Measurements from ENCODE around the gene IQCE.

Gene IQCE

DNA sequence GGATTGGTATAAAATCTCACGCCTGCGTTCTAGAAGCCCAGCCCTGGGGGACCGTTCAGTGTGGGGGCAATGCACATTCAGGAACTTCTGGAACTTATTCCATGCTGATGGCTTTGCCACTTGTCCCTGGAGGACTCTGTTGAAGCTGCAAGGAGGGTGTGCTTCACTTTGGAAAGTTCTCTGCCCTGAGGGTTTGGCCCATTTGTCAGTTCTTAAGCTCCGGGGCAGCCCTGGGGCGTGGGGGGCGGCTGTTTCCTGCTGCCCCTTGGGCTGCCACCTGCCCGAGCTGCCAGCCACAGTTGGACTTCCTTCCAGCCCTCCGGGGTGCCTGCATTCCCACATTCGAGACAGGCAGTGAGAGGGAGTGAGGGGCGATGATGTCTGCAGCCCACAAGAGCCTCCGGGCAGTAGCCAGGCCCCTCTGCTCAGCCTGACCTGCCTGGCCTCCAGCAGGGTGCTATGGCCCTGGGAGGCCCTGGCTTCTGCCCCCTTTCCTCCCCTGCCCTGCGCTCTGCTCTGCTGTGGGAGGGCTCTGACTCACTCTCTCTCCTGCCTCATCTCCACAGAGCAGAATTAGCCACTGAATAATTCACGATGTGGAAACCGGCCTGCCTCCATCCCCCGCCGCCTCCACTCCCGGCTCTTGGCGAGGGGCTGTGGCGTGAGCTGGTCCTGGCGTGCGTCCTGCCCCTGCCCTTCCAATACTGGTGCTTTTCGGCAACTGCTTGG, 74.9 kb downstream of the IQCE start:
- TF ChIP-seq TARDBP (IDR thresholded peaks at IDR 0.05) (no peak), ARNT (IDR thresholded peaks at IDR 0.05) (no peak), SP1 (IDR thresholded peaks at IDR 0.05) (no peak)
- DNase-seq (ENCODE audit: extremely low spot score) = no peak
- ChIA-PET CTCF (no interaction called here), POLR2A (interaction anchor here (0.6 to 1.2 kb wide), 2 partner anchors 9 to 11 kb away, joined by 3 to 4 read pairs; no protein-coding TSS in a partner anchor)

- no peak for DNase-seq (ENCODE audit: extremely low spot score)
- ChIA-PET POLR2A (no interaction called here), CTCF (no interaction called here)
- TF ChIP-seq FOXA1 (IDR thresholded peaks at IDR 0.05) = no peak
These were observed 75.7 kb downstream of the IQCE start for GRCh38 chr7:2634267-2635145.

DNA sequence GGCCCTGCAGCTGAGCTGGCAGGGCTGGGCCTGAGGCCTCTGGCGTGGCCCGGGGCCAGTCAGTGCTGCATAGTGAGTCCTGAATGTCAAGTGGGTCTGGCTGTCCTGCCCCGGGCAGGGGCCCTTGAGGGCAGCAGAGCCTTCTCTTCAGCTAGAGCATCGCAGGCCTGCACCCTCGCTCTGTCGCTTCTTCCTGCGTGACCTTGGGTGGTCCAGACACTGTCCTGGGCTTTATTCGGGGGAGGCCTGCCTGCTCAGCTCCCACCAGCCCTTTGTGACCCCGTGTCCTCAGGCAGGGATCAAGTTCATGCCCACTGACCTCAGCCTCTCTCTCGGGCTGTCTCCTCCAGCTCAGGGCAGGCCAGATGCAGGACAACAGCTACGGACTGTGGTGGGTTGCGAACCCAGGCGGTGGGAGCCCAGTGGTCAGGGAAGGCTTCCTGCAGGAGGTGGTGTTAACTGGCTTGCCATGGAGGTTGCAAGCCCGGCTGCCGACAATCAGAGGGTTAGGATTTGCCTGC, 76.4 kb downstream of the IQCE start:
- no peak for DNase-seq (ENCODE audit: extremely low spot score)
- ChIA-PET CTCF (no interaction called here), POLR2A (no interaction called here)
- TF ChIP-seq FOXM1 (IDR thresholded peaks at IDR 0.05; ENCODE audit: borderline replicate concordance) = no peak
- no peak for TF ChIP-seq PKNOX1 (IDR thresholded peaks at IDR 0.05)
- no peak for TF ChIP-seq SP1 (IDR thresholded peaks at IDR 0.05)

GRCh38 chr7:2635810-2636701, 77.3 kb downstream of the IQCE start:
- DNase-seq (ENCODE audit: extremely low spot score) = no peak
- POLR2A ChIA-PET = no interaction called here
- CTCF ChIA-PET = no interaction called here
- TF ChIP-seq LEF1 (IDR thresholded peaks at IDR 0.05; ENCODE audit: borderline replicate concordance) (no peak), FOXK2 (IDR thresholded peaks at IDR 0.05) (no peak), FOXA1 (IDR thresholded peaks at IDR 0.05) (no peak), NFRKB (IDR thresholded peaks at IDR 0.05) (no peak), ARNT (IDR thresholded peaks at IDR 0.05) (no peak), BHLHE40 (IDR thresholded peaks at IDR 0.05; ENCODE audit: borderline replicate concordance) (no peak), ZNF384 (IDR thresholded peaks at IDR 0.05) (no peak), FOXM1 (IDR thresholded peaks at IDR 0.05; ENCODE audit: borderline replicate concordance) (no peak), ELF4 (IDR thresholded peaks at IDR 0.05) (no peak), SP1 (IDR thresholded peaks at IDR 0.05) (no peak), SUZ12 (IDR thresholded peaks at IDR 0.05) (no peak), HDGF (IDR thresholded peaks at IDR 0.05; ENCODE audit: borderline replicate concordance) (no peak)

- CTCF ChIA-PET = no interaction called here
- TF ChIP-seq BHLHE40 (IDR thresholded peaks at IDR 0.05; ENCODE audit: borderline replicate concordance) (no peak), TARDBP (IDR thresholded peaks at IDR 0.05) (no peak), FOXK2 (IDR thresholded peaks at IDR 0.05) (no peak), FOXM1 (IDR thresholded peaks at IDR 0.05; ENCODE audit: borderline replicate concordance) (no peak), SP1 (IDR thresholded peaks at IDR 0.05) (no peak), HDGF (IDR thresholded peaks at IDR 0.05; ENCODE audit: borderline replicate concordance) (no peak), LEF1 (IDR thresholded peaks at IDR 0.05; ENCODE audit: borderline replicate concordance) (no peak)
- POLR2A ChIA-PET = no interaction called here
- no peak for DNase-seq (ENCODE audit: extremely low spot score)
These were observed 78.3 kb downstream of the IQCE start for GRCh38 chr7:2637066-2637471.

DNA sequence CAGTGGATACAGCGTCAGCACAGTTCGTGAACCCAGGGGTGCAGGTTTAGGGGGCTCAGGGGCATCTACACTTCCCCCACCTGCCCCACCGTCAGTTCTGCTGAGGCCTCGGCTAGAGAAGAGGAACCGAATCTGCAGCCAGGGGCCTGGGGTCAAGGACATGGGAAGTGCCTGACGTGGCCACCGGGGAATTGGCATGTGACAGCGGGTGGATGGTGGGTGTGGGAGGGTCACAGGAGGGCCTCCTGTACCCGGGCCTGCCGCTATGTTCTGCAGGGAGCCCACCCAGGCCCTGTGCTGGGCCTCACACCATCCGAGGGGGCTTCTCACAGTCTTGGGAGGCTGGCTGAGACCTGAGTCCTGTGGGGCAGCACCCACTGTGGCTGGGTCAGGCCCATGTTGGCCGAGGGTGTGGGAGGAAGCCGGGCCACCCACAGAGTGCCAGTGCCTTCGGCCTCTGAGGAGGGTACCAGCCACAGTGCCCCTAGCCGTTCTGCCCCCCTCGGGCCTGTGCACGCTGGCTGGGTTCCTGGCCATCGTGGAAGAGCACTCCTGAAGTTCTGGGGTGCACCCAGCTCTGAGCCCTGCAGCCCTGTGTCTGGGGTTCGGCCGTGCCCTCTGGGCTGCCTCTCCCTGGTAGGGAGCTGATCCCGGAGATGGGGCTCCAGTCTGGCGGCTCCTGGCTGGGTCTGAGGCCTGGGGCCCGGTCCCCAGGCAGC, 78.9 kb downstream of the IQCE start:
- no peak for DNase-seq (ENCODE audit: extremely low spot score)
- POLR2A ChIA-PET = no interaction called here
- TF ChIP-seq ARNT (IDR thresholded peaks at IDR 0.05) = no peak
- no peak for TF ChIP-seq HDGF (IDR thresholded peaks at IDR 0.05; ENCODE audit: borderline replicate concordance)
- no peak for TF ChIP-seq PKNOX1 (IDR thresholded peaks at IDR 0.05)
- no peak for TF ChIP-seq SP1 (IDR thresholded peaks at IDR 0.05)
- TF ChIP-seq TARDBP (IDR thresholded peaks at IDR 0.05) = no peak
- no peak for TF ChIP-seq NFRKB (IDR thresholded peaks at IDR 0.05)
- TF ChIP-seq LEF1 (IDR thresholded peaks at IDR 0.05; ENCODE audit: borderline replicate concordance) = no peak
- TF ChIP-seq BHLHE40 (IDR thresholded peaks at IDR 0.05; ENCODE audit: borderline replicate concordance) = no peak
- TF ChIP-seq ZNF384 (IDR thresholded peaks at IDR 0.05) = no peak
- no peak for TF ChIP-seq FOXK2 (IDR thresholded peaks at IDR 0.05)
- no peak for TF ChIP-seq ELF4 (IDR thresholded peaks at IDR 0.05)
- TF ChIP-seq FOXA1 (IDR thresholded peaks at IDR 0.05) = no peak
- TF ChIP-seq FOXM1 (IDR thresholded peaks at IDR 0.05; ENCODE audit: borderline replicate concordance) = no peak
- no peak for TF ChIP-seq CTBP1 (IDR thresholded peaks at IDR 0.05; ENCODE audit: borderline replicate concordance)
- TF ChIP-seq SUZ12 (IDR thresholded peaks at IDR 0.05) = no peak
- TF ChIP-seq L3MBTL2 (conservative IDR thresholded peaks at IDR 0.05) = no peak
- CTCF ChIA-PET = no interaction called here
